Loucy (cell line): Measurements from ENCODE around the gene GATA1.

ENCODE experiments used
- H2AFZ ChIP-seq: fragments of 200-600 bp; sonication (generic); 2 replicates; pipeline ENCODE4 v1.6.0; 2016; ENCODE audit warnings: antibody characterized with exemption, mild to moderate bottlenecking, low read length, moderate library complexity
- H3F3A ChIP-seq: fragments of 200-600 bp; 2 replicates; pipeline ENCODE4 v1.6.0; 2016; ENCODE audit warnings: antibody characterized with exemption, low read depth, mild to moderate bottlenecking
- H3K27me3 ChIP-seq: fragments of 200-600 bp; sonication (generic); 2 replicates; pipeline ENCODE4 v1.6.1; 2014; ENCODE audit warnings: low read length, mild to moderate bottlenecking; ENCODE audit not compliant: insufficient read depth, poor library complexity, severe bottlenecking
- H3K36me3 ChIP-seq: fragments of 200-600 bp; sonication (generic); 2 replicates; pipeline ENCODE4 v1.6.1; 2016; ENCODE audit warnings: low read length; ENCODE audit not compliant: insufficient read depth
- H3K4me1 ChIP-seq: fragments of 200-600 bp; sonication (generic); 2 replicates; pipeline ENCODE4 v1.5.1; 2014; ENCODE audit warnings: low read length, mild to moderate bottlenecking; ENCODE audit not compliant: insufficient read depth, poor library complexity, severe bottlenecking
- H3K4me2 ChIP-seq: fragments of 200-600 bp; sonication (generic); 2 replicates; pipeline ENCODE4 v1.6.0; 2014; ENCODE audit warnings: antibody characterized with exemption, low read length, low read depth, mild to moderate bottlenecking; ENCODE audit not compliant: poor library complexity, severe bottlenecking
- H3K4me3 ChIP-seq: fragments of 200-600 bp; sonication (generic); 2 replicates; pipeline ENCODE4 v1.5.1; 2014; ENCODE audit warnings: low read length, mild to moderate bottlenecking, mixed read lengths; ENCODE audit not compliant: poor library complexity, severe bottlenecking
- H3K79me2 ChIP-seq: fragments of 200-600 bp; sonication (generic); 2 replicates; pipeline ENCODE4 v1.6.1; 2014; ENCODE audit warnings: low read length; ENCODE audit not compliant: insufficient read depth
- H3K9ac ChIP-seq: fragments of 200-600 bp; sonication (generic); 2 replicates; pipeline ENCODE4 v1.6.0; 2014; ENCODE audit warnings: mild to moderate bottlenecking, low read depth, low read length, moderate library complexity; ENCODE audit not compliant: poor library complexity, severe bottlenecking
- H3K9me2 ChIP-seq: fragments of 200-600 bp; sonication (generic); replicated peaks from 2 replicates; pipeline ENCODE4 v1.6.1; 2016; ENCODE audit warnings: low read depth, low read length, mixed read lengths
- H3K9me3 ChIP-seq: fragments of 200-600 bp; sonication (generic); 2 replicates; pipeline ENCODE4 v1.6.1; 2014; ENCODE audit warnings: mild to moderate bottlenecking, antibody characterized with exemption, low read length, low read depth; ENCODE audit not compliant: insufficient read depth
- H4K20me1 ChIP-seq: fragments of 200-600 bp; sonication (generic); 2 replicates; pipeline ENCODE4 v1.6.0; 2014; ENCODE audit warnings: antibody characterized with exemption, low read length, mild to moderate bottlenecking; ENCODE audit not compliant: insufficient read depth, poor library complexity, severe bottlenecking
- CTCF ChIP-seq: fragments of 200-600 bp; sonication (generic); conservative IDR thresholded peaks from 2 replicates; pipeline ENCODE4 v1.5.1; 2014; ENCODE audit warnings: mild to moderate bottlenecking, antibody characterized with exemption, low read length
- EZH2phosphoT487 ChIP-seq: fragments of 200-600 bp; IDR thresholded peaks from 2 replicates; pipeline ENCODE4 v1.6.1; 2018; ENCODE audit warnings: antibody characterized with exemption, mild to moderate bottlenecking, moderate library complexity, borderline replicate concordance

The GATA1 gene

GRCh38 chrX:48737940-48738339 is 48.5 kb upstream of the GATA1 start:
- Histone ChIP-seq H3K4me3 (peak overlapping the region; percentile 77), H3F3A (no peaks in the 10 kb centered on the region), H2AFZ (peak overlapping the region; percentile 73; the same call in 1 of the 2 replicates), H3K4me2 (peak overlapping the region; percentile 90), H4K20me1 (no peaks in the 10 kb centered on the region), H3K9ac (peak overlapping the region; percentile 88), H3K9me3 (no peaks in the 10 kb centered on the region), H3K4me1 (peaks cover 6% of the 10 kb centered on the region), H3K27me3 (no peaks in the 10 kb centered on the region), H3K9me2 (no peaks in the 10 kb centered on the region), H3K36me3 (no peaks in the 10 kb centered on the region), H3K79me2 (peaks cover 6% of the 10 kb centered on the region; the same call in 1 of the 2 replicates)
- TF ChIP-seq EZH2phosphoT487 (no peak), CTCF (no peak)

- Histone ChIP-seq H2AFZ (no peak overlapping the region), H3K27me3 (no peaks in the 10 kb centered on the region), H3K4me3 (no peak overlapping the region), H3K9ac (no peak overlapping the region), H3K79me2 (no peaks in the 10 kb centered on the region), H3K9me2 (no peaks in the 10 kb centered on the region), H3F3A (no peaks in the 10 kb centered on the region), H4K20me1 (no peaks in the 10 kb centered on the region), H3K9me3 (no peaks in the 10 kb centered on the region), H3K36me3 (no peaks in the 10 kb centered on the region), H3K4me2 (no peak overlapping the region), H3K4me1 (no peaks in the 10 kb centered on the region)
- TF ChIP-seq EZH2phosphoT487 (no peak), CTCF (no peak)
These were observed 44.6 kb upstream of the GATA1 start for GRCh38 chrX:48741834-48742233.

- no peaks in the 10 kb centered on the region for H3K9me3 ChIP-seq
- H3K4me3 ChIP-seq, result no peak overlapping the region
- H3K9me2 ChIP-seq, result no peaks in the 10 kb centered on the region
- H3K4me2 ChIP-seq, result no peak overlapping the region
- H3F3A ChIP-seq, result no peaks in the 10 kb centered on the region
- no peak overlapping the region for H3K9ac ChIP-seq
- no peaks in the 10 kb centered on the region for H3K79me2 ChIP-seq
- no peaks in the 10 kb centered on the region for H3K36me3 ChIP-seq
- H4K20me1 ChIP-seq, result no peaks in the 10 kb centered on the region
- TF ChIP-seq EZH2phosphoT487 (no peak), CTCF (no peak)
- H3K4me1 ChIP-seq, result no peaks in the 10 kb centered on the region
- no peak overlapping the region for H2AFZ ChIP-seq
- H3K27me3 ChIP-seq, result no peaks in the 10 kb centered on the region
These were observed 41.2 kb upstream of the GATA1 start for GRCh38 chrX:48745222-48745621.
